ENCODE data around the gene GNG8. TPM values are rescaled to one million over a fixed set of nuclear protein-coding genes. Genes with fewer than 3 reads are reported as not detected.

GNG8 gene
- total and polyA plus RNA-seq, 5 donors from 2014 or later, result 6.8 to 15.7 (median 8.6) TPM; not detected in 2

- H3K36me3 ChIP-seq (ENCODE audit: control insufficient read depth, insufficient read depth, low read length), result peaks cover 37% of the 10 kb centered on the region
- no peaks in the 10 kb centered on the region for H3K27me3 ChIP-seq (ENCODE audit: control insufficient read depth, insufficient read depth, low read length)
- ATAC-seq (ENCODE audit: low read depth in 2 of 2) (no peak), DNase-seq (no peak)
- H3K27ac ChIP-seq (ENCODE audit: insufficient read depth, low read length, poor library complexity, severe bottlenecking), result peak overlapping the region; percentile 99
- peaks cover 3% of the 10 kb centered on the region in 2 experiments for H3K9me3 ChIP-seq (ENCODE audit: control insufficient read depth in 2 of 2, low read length in 2 of 2)
- H3K4me3 Mint-ChIP-seq, result peak overlapping the region; percentile 97 to 100 (median 99)
- peaks cover 38% of the 10 kb centered on the region for H3K4me1 ChIP-seq (ENCODE audit: control insufficient read depth, insufficient read depth, low read length, poor library complexity, severe bottlenecking)
- peak overlapping the region; percentile 80 for H3K4me3 ChIP-seq (ENCODE audit: low read depth, low read length)
- H3K4me1 Mint-ChIP-seq, result peaks cover 8 to 57% (median 24%) of the 10 kb centered on the region in 4 donors
- peaks cover 19% of the 10 kb centered on the region for H3K36me3 Mint-ChIP-seq
- peaks cover 0 to 2% (median under 1%) of the 10 kb centered on the region in 7 donors for H3K9me3 Mint-ChIP-seq
- peaks cover 14% of the 10 kb centered on the region for H3K27me3 Mint-ChIP-seq
- H3K27ac Mint-ChIP-seq, result peak overlapping the region; percentile 93 to 97 (median 93)
Observed at GRCh38 chr19:46603752-46604231, 32.2 kb downstream of the GNG8 start.

- H3K4me3 ChIP-seq (ENCODE audit: low read depth, low read length), result peak overlapping the region; percentile 80
- Mint-ChIP-seq H3K9me3 (peaks cover 0 to 7% (median 3%) of the 10 kb centered on the region in 7 donors), H3K36me3 (peaks cover 20% of the 10 kb centered on the region), H3K27ac (peak overlapping the region; percentile 93 to 97 (median 93)), H3K4me3 (peak overlapping the region; percentile 97 to 100 (median 99)), H3K4me1 (peaks cover 12 to 59% (median 24%) of the 10 kb centered on the region in 4 donors), H3K27me3 (peaks cover 15% of the 10 kb centered on the region)
- H3K4me1 ChIP-seq (ENCODE audit: control insufficient read depth, insufficient read depth, low read length, poor library complexity, severe bottlenecking), result peaks cover 38% of the 10 kb centered on the region
- DNase-seq (no peak), ATAC-seq (ENCODE audit: low read depth in 2 of 2) (no peak)
- H3K27ac ChIP-seq (ENCODE audit: insufficient read depth, low read length, poor library complexity, severe bottlenecking), result peak overlapping the region; percentile 99
- H3K9me3 ChIP-seq (ENCODE audit: control insufficient read depth in 2 of 2, low read length in 2 of 2), result peaks cover 6 to 9% of the 10 kb centered on the region in 2 experiments
- H3K36me3 ChIP-seq (ENCODE audit: control insufficient read depth, insufficient read depth, low read length), result peaks cover 31% of the 10 kb centered on the region
- H3K27me3 ChIP-seq (ENCODE audit: control insufficient read depth, insufficient read depth, low read length), result no peaks in the 10 kb centered on the region
Observed at GRCh38 chr19:46603195-46603637, 32.8 kb downstream of the GNG8 start.

GRCh38 chr19:46602392-46603194 is 33.4 kb downstream of the GNG8 start:
- Mint-ChIP-seq H3K36me3 (peaks cover 19% of the 10 kb centered on the region), H3K4me3 (peak overlapping the region; percentile 97 to 100 (median 99)), H3K27me3 (peaks cover 19% of the 10 kb centered on the region), H3K27ac (peak overlapping the region; percentile 93 to 97 (median 93)), H3K9me3 (peaks cover 0 to 10% (median 5%) of the 10 kb centered on the region in 7 donors), H3K4me1 (peaks cover 14 to 57% (median 22%) of the 10 kb centered on the region in 4 donors)
- Histone ChIP-seq H3K9me3 (ENCODE audit: control insufficient read depth in 2 of 2, low read length in 2 of 2) (peaks cover 6 to 9% of the 10 kb centered on the region in 2 experiments), H3K27me3 (ENCODE audit: control insufficient read depth, insufficient read depth, low read length) (no peaks in the 10 kb centered on the region), H3K36me3 (ENCODE audit: control insufficient read depth, insufficient read depth, low read length) (peaks cover 25% of the 10 kb centered on the region), H3K27ac (ENCODE audit: insufficient read depth, low read length, poor library complexity, severe bottlenecking) (peak overlapping the region; percentile 99), H3K4me1 (ENCODE audit: control insufficient read depth, insufficient read depth, low read length, poor library complexity, severe bottlenecking) (peaks cover 38% of the 10 kb centered on the region), H3K4me3 (ENCODE audit: low read depth, low read length) (peak overlapping the region; percentile 80)
- DNase-seq (no peak), ATAC-seq (ENCODE audit: low read depth in 2 of 2) (no peak)

- Histone ChIP-seq H3K4me1 (ENCODE audit: control insufficient read depth, insufficient read depth, low read length, poor library complexity, severe bottlenecking) (peaks cover 38% of the 10 kb centered on the region), H3K4me3 (ENCODE audit: low read depth, low read length) (peak within 1 kb of the TSS; percentile 93), H3K9me3 (ENCODE audit: control insufficient read depth in 2 of 2, low read length in 2 of 2) (peaks cover 6 to 9% of the 10 kb centered on the region in 2 experiments), H3K36me3 (ENCODE audit: control insufficient read depth, insufficient read depth, low read length) (peaks cover 14% of the 10 kb centered on the region), H3K27me3 (ENCODE audit: control insufficient read depth, insufficient read depth, low read length) (no peaks in the 10 kb centered on the region), H3K27ac (ENCODE audit: insufficient read depth, low read length, poor library complexity, severe bottlenecking) (peak within 1 kb of the TSS; percentile 99)
- Mint-ChIP-seq H3K9me3 (peaks cover 0 to 11% (median 5%) of the 10 kb centered on the region in 7 donors), H3K36me3 (peaks cover 17% of the 10 kb centered on the region), H3K4me1 (peaks cover 13 to 54% (median 24%) of the 10 kb centered on the region in 4 donors), H3K4me3 (peak within 1 kb of the TSS; percentile 97 to 100 (median 99)), H3K27me3 (peaks cover 19% of the 10 kb centered on the region), H3K27ac (peak within 1 kb of the TSS; percentile 100)
- no peak for DNase-seq
- ATAC-seq (ENCODE audit: low read depth in 2 of 2), result no peak
Observed at GRCh38 chr19:46601318-46602224, 34.4 kb downstream of the GNG8 start, which contains the start of gene CALM3. TSS of gene CALM3 (plus strand) at chr19:46601330. CDS start at chr19:46601435, 105 bp downstream.

- Histone ChIP-seq H3K27me3 (ENCODE audit: control insufficient read depth, insufficient read depth, low read length) (no peaks in the 10 kb centered on the region), H3K4me1 (ENCODE audit: control insufficient read depth, insufficient read depth, low read length, poor library complexity, severe bottlenecking) (peaks cover 38% of the 10 kb centered on the region), H3K4me3 (ENCODE audit: low read depth, low read length) (peak overlapping the region; percentile 92), H3K9me3 (ENCODE audit: control insufficient read depth in 2 of 2, low read length in 2 of 2) (peaks cover 6 to 9% of the 10 kb centered on the region in 2 experiments), H3K27ac (ENCODE audit: insufficient read depth, low read length, poor library complexity, severe bottlenecking) (peak overlapping the region; percentile 99), H3K36me3 (ENCODE audit: control insufficient read depth, insufficient read depth, low read length) (peaks cover 5% of the 10 kb centered on the region)
- peaks cover 10 to 47% (median 20%) of the 10 kb centered on the region in 4 donors for H3K4me1 Mint-ChIP-seq
- H3K4me3 Mint-ChIP-seq, result peak overlapping the region; percentile 92 to 100 (median 98)
- H3K36me3 Mint-ChIP-seq, result peaks cover 10% of the 10 kb centered on the region
- H3K27ac Mint-ChIP-seq, result peak overlapping the region; percentile 100
- peaks cover 0 to 11% (median 5%) of the 10 kb centered on the region in 7 donors for H3K9me3 Mint-ChIP-seq
- ATAC-seq (ENCODE audit: low read depth in 2 of 2), result peak; percentile 87
- H3K27me3 Mint-ChIP-seq, result peaks cover 19% of the 10 kb centered on the region
- peak; percentile 93 to 99 (median 98) for DNase-seq
Observed at GRCh38 chr19:46600384-46601317, 35.4 kb downstream of the GNG8 start.

GRCh38 chr19:46599716-46600373 is 36.2 kb downstream of the GNG8 start:
- Mint-ChIP-seq H3K4me1 (peaks cover 10 to 43% (median 20%) of the 10 kb centered on the region in 4 donors), H3K27me3 (peaks cover 19% of the 10 kb centered on the region), H3K9me3 (peaks cover 0 to 11% (median 5%) of the 10 kb centered on the region in 7 donors), H3K27ac (peak overlapping the region; percentile 100), H3K36me3 (peaks cover 9% of the 10 kb centered on the region), H3K4me3 (peak overlapping the region; percentile 92 to 100 (median 98))
- H3K4me1 ChIP-seq (ENCODE audit: control insufficient read depth, insufficient read depth, low read length, poor library complexity, severe bottlenecking), result peaks cover 34% of the 10 kb centered on the region
- DNase-seq (no peak), ATAC-seq (ENCODE audit: low read depth in 2 of 2) (no peak)
- peak overlapping the region; percentile 92 for H3K4me3 ChIP-seq (ENCODE audit: low read depth, low read length)
- H3K27me3 ChIP-seq (ENCODE audit: control insufficient read depth, insufficient read depth, low read length), result no peaks in the 10 kb centered on the region
- no peaks in the 10 kb centered on the region for H3K36me3 ChIP-seq (ENCODE audit: control insufficient read depth, insufficient read depth, low read length)
- peaks cover 6 to 9% of the 10 kb centered on the region in 2 experiments for H3K9me3 ChIP-seq (ENCODE audit: control insufficient read depth in 2 of 2, low read length in 2 of 2)
- peak overlapping the region; percentile 99 for H3K27ac ChIP-seq (ENCODE audit: insufficient read depth, low read length, poor library complexity, severe bottlenecking)

All from CD4-positive, CD25-positive, alpha-beta regulatory T cell (primary cell).